Muscle of arm (tissue), 12 donors: Measurements from ENCODE around the gene DGCR6L. TPM values are rescaled to one million over a fixed set of nuclear protein-coding genes. Genes with fewer than 3 reads are reported as not detected.

Source experiments
- DNase-seq: peaks from one replicate; pipeline ENCODE4 v3.0.0-alpha.2; 2013
- polyA plus RNA-seq, 12 donors: library from polyadenylated mRNA; unstranded; fragments of 120-200 nt; gene quantifications; one replicate each; pipeline ENCODE4 v1.2.1, GENCODE V29; 2013; ENCODE audit not compliant: insufficient read length in 12 of 12

DGCR6L gene
- polyA plus RNA-seq, 12 donors: 40.2 to 98.3 (median 46.6) TPM; not detected in 1

- DNase-seq: no peak
Measured at GRCh38 chr22:20264614-20265452, 55.0 kb downstream of the DGCR6L start.

Other genes starting within 250 kb of the DGCR6L start
- gene DGCR8, start 239.8 kb downstream of the DGCR6L start, polyA plus RNA-seq: 10 to 100 TPM in 11 of 12 donors, not detected in 1; 25.1 to 50.1 (median 36.7) TPM
- gene RANBP1, start 204.0 kb downstream of the DGCR6L start, polyA plus RNA-seq: 100 to 1,000 TPM in 7 of 12 donors, 10 to 100 TPM in 4, not detected in 1; 93.8 to 227 (median 107) TPM
- 10 to 100 TPM in 11 of 12 donors, not detected in 1; 30.0 to 61.2 (median 40.1) TPM for gene TRMT2A, start 202.8 kb downstream of the DGCR6L start, polyA plus RNA-seq
- gene ZDHHC8, start 188.3 kb downstream of the DGCR6L start, polyA plus RNA-seq: 10 to 100 TPM in 11 of 12 donors, not detected in 1; 31.6 to 62.1 (median 37.2) TPM
- gene CCDC188, start 169.0 kb downstream of the DGCR6L start, polyA plus RNA-seq: 1 to 10 TPM in 6 of 12 donors, under 1 TPM in 4, not detected in 2; 0.52 to 2.4 (median 1.2) TPM
- gene RTN4R, start 51.7 kb downstream of the DGCR6L start, polyA plus RNA-seq: 10 to 100 TPM in 5 of 12 donors, 1 to 10 TPM in 6, not detected in 1; 5.5 to 23.9 (median 9.7) TPM
- gene ZNF74, start 74.1 kb upstream of the DGCR6L start, polyA plus RNA-seq: 10 to 100 TPM in 10 of 12 donors, 1 to 10 TPM in 1, not detected in 1; 9.7 to 15.5 (median 12.9) TPM
- gene SCARF2, start 117.8 kb upstream of the DGCR6L start, polyA plus RNA-seq: 10 to 100 TPM in 9 of 12 donors, 1 to 10 TPM in 2, not detected in 1; 8.8 to 23.4 (median 13.0) TPM
- 10 to 100 TPM in 11 of 12 donors, not detected in 1; 26.0 to 37.8 (median 32.5) TPM for gene KLHL22, start 175.7 kb upstream of the DGCR6L start, polyA plus RNA-seq
- 10 to 100 TPM in 11 of 12 donors, not detected in 1; 27.4 to 91.0 (median 35.9) TPM for gene MED15, start 187.6 kb upstream of the DGCR6L start, polyA plus RNA-seq